DND-41 (cell line): ENCODE results near the gene SUMF1.

Experiments used
- EZH2 ChIP-seq: IDR thresholded peaks from 3 replicates; pipeline ENCODE4 v1.6.1; 2012; ENCODE audit warnings: borderline replicate concordance, low read depth, mild to moderate bottlenecking, moderate library complexity, low read length, inconsistent platforms; ENCODE audit not compliant: severe bottlenecking
- TF ChIP-seq, protein P1 (sequence below): IDR thresholded peaks from 2 replicates; pipeline ENCODE4 v1.5.1; 2012; ENCODE audit warnings: borderline replicate concordance, low read length, moderate library complexity, mild to moderate bottlenecking; ENCODE audit not compliant: poor library complexity, severe bottlenecking; ENCODE audit errors: extremely low read depth

- TF ChIP-seq, protein P1, sequence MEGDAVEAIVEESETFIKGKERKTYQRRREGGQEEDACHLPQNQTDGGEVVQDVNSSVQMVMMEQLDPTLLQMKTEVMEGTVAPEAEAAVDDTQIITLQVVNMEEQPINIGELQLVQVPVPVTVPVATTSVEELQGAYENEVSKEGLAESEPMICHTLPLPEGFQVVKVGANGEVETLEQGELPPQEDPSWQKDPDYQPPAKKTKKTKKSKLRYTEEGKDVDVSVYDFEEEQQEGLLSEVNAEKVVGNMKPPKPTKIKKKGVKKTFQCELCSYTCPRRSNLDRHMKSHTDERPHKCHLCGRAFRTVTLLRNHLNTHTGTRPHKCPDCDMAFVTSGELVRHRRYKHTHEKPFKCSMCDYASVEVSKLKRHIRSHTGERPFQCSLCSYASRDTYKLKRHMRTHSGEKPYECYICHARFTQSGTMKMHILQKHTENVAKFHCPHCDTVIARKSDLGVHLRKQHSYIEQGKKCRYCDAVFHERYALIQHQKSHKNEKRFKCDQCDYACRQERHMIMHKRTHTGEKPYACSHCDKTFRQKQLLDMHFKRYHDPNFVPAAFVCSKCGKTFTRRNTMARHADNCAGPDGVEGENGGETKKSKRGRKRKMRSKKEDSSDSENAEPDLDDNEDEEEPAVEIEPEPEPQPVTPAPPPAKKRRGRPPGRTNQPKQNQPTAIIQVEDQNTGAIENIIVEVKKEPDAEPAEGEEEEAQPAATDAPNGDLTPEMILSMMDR: no peak
- no peak for TF ChIP-seq EZH2
Observed at GRCh38 chr3:4508048-4508981, 41.2 kb upstream of the SUMF1 start.
